MM.1S (cell line): ENCODE results near the gene NOXA1.

Experiments used
- EZH2phosphoT487 ChIP-seq: fragments of 300-600 bp; sonication (generic); IDR thresholded peaks from 2 replicates; pipeline ENCODE4 v1.6.1; 2018; ENCODE audit warnings: antibody characterized with exemption, low read length
- TF ChIP-seq, protein P1 (sequence below): fragments of 300-600 bp; sonication (generic); IDR thresholded peaks from 2 replicates; pipeline ENCODE4 v1.5.1; 2016; ENCODE audit warnings: antibody characterized with exemption, low read length, mixed read lengths

DNA sequence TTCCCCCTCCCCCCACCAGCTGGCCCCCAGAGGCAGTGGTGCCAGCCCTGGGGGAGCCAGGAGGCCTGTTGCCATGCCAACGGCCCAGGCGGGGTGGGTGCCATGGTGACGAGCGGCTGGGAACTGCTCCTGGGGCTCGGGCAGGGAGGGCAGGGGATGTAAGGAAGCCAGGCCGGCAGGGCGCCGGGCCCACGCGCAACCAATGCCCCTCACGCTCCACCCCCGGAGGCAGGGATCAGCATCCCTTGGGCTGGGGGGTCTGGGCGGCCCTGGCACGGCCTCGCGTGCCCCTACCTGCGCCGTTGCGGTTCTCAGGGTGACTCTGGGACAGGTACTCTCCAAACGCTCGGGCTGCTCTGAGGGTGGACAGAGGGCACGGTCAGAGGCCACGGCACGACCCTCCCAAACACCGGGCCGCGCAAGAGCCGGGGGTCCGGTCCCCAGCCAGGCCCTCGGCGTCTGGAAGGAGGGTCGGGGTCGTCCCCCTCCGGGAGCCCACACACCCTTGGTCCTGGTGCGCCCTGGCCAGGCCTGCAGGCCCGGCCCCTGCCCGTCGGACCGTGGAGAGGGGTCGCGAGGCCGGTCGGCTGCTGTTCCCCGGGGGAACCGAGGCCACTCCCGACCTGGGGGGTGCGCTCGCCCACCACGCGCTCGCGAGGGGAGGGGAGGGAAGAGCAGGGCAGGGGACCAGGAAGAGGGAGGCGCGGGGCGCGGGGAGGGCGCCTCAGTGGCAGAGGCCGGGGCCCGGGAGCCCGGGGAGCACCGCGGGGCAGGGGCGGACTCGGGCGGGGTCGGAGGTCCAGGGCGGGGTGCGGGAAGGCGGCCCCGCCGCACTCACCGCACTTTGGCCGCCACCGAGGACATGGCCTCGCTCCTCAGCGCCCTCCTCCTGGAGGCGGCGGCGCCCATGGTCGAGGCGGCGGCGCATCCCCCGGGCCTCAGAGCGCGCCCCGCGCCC is 35.3 kb downstream of the NOXA1 start:
- TF ChIP-seq, protein P1, sequence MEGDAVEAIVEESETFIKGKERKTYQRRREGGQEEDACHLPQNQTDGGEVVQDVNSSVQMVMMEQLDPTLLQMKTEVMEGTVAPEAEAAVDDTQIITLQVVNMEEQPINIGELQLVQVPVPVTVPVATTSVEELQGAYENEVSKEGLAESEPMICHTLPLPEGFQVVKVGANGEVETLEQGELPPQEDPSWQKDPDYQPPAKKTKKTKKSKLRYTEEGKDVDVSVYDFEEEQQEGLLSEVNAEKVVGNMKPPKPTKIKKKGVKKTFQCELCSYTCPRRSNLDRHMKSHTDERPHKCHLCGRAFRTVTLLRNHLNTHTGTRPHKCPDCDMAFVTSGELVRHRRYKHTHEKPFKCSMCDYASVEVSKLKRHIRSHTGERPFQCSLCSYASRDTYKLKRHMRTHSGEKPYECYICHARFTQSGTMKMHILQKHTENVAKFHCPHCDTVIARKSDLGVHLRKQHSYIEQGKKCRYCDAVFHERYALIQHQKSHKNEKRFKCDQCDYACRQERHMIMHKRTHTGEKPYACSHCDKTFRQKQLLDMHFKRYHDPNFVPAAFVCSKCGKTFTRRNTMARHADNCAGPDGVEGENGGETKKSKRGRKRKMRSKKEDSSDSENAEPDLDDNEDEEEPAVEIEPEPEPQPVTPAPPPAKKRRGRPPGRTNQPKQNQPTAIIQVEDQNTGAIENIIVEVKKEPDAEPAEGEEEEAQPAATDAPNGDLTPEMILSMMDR = no peak
- TF ChIP-seq EZH2phosphoT487 = no peak
